H1 (cell line): ENCODE data around the gene MMGT1. TPM values are rescaled to one million over a fixed set of nuclear protein-coding genes. Genes with fewer than 3 reads are reported as not detected.

Experiments used
- CTCF ChIA-PET: fragments of 300-600 bp; sonication (Branson Sonifier 250); formaldehyde crosslinking; loops from one replicate; lab custom pipeline; 2021; ENCODE audit not compliant: partially characterized antibody; lab: Charles Lee
- POLR2A ChIA-PET: fragments of 300-600 bp; sonication (Branson Sonifier 250); formaldehyde crosslinking; loops from one replicate; lab custom pipeline; 2021; ENCODE audit warnings: inconsistent platforms; ENCODE audit not compliant: partially characterized antibody; lab: Charles Lee
- DNase-seq, 2 experiments: peaks; one replicate each; pipeline versions ENCODE4 v3.0.0 to v3.0.0-alpha.2; 2010 to 2022; ENCODE audit warnings: low spot score in 2 of 2, low read depth in 1 of 2, mixed read lengths in 1 of 2
- FAIRE-seq: peaks from 2 replicates; lab custom pipeline; 2011; peaks lifted over from hg19 to GRCh38; lab: Jason Lieb, UNC
- H2AFZ ChIP-seq: 2 replicates; pipeline ENCODE4 v1.8.1; 2012; ENCODE audit warnings: low read length, inconsistent platforms
- H2AK5ac ChIP-seq: 2 replicates; pipeline ENCODE4 v1.6.1; 2013; ENCODE audit warnings: low read depth, low read length
- H2BK120ac ChIP-seq: replicated peaks from 2 replicates; pipeline ENCODE3; 2013; ENCODE audit warnings: low read depth, low read length, inconsistent platforms
- H2BK12ac ChIP-seq: 2 replicates; pipeline ENCODE4 v1.6.1; 2013; ENCODE audit warnings: low read depth, low read length
- H2BK15ac ChIP-seq: 2 replicates; pipeline ENCODE4 v1.6.1; 2013; ENCODE audit warnings: low read length
- H2BK20ac ChIP-seq: 2 replicates; pipeline ENCODE4 v1.6.1; 2013; ENCODE audit warnings: low read length
- H2BK5ac ChIP-seq: 2 replicates; pipeline ENCODE4 v1.6.1; 2013; ENCODE audit warnings: low read depth, low read length
- H3K14ac ChIP-seq: 2 replicates; pipeline ENCODE4 v1.6.1; 2013; ENCODE audit warnings: inconsistent platforms; ENCODE audit not compliant: insufficient read length
- H3K18ac ChIP-seq: 2 replicates; pipeline ENCODE4 v1.6.1; 2013; ENCODE audit warnings: low read length; ENCODE audit errors: extremely low read depth
- H3K23ac ChIP-seq: 2 replicates; pipeline ENCODE4 v1.6.1; 2013; ENCODE audit warnings: inconsistent platforms; ENCODE audit not compliant: insufficient read length
- H3K23me2 ChIP-seq: 2 replicates; pipeline ENCODE4 v1.6.1; 2013; ENCODE audit warnings: low read depth, low read length
- H3K27ac ChIP-seq: 2 replicates; pipeline ENCODE4 v1.6.1; 2011; ENCODE audit warnings: low read depth, low read length, inconsistent platforms
- H3K27me3 ChIP-seq, 4 experiments: replicated peaks in 1 of 4; 1 replicate in 1 of 4; 2 replicates in 3 of 4; pipeline versions ENCODE4 v1.6.1 to v1.8.1; 2011 to 2013; ENCODE audit warnings: low read length in 3 of 4, mild to moderate bottlenecking in 3 of 4, inconsistent platforms in 2 of 4, mixed read lengths in 2 of 4, moderate library complexity in 1 of 4; ENCODE audit not compliant: control insufficient read depth in 3 of 4, insufficient read depth in 3 of 4; ENCODE audit errors: extremely low read depth in 1 of 4
- H3K36me3 ChIP-seq, 4 experiments: 2 replicates each; pipeline versions ENCODE4 v1.6.1 to v1.8.1; 2011 to 2013; ENCODE audit warnings: mild to moderate bottlenecking in 4 of 4, low read length in 3 of 4, moderate library complexity in 2 of 4, control low read depth in 1 of 4, inconsistent platforms in 1 of 4; ENCODE audit not compliant: insufficient read depth in 4 of 4, control insufficient read depth in 2 of 4
- H3K4ac ChIP-seq: replicated peaks from 2 replicates; pipeline ENCODE3; 2013; ENCODE audit warnings: low read length, low read depth, mixed read lengths, inconsistent platforms; ENCODE audit not compliant: insufficient read length
- H3K4me1 ChIP-seq, 4 experiments: replicated peaks in 1 of 4; 1 replicate in 1 of 4; 2 replicates in 3 of 4; pipeline versions ENCODE4 v1.6.1 to v1.8.1; 2011 to 2013; ENCODE audit warnings: low read length in 3 of 4, inconsistent platforms in 2 of 4, mixed read lengths in 1 of 4; ENCODE audit not compliant: insufficient read depth in 4 of 4, control insufficient read depth in 3 of 4
- H3K4me2 ChIP-seq, 2 experiments: 2 replicates each; pipeline versions ENCODE4 v1.6.1 to v1.8.1; 2011 to 2013; ENCODE audit warnings: low read depth in 2 of 2, low read length in 2 of 2, control low read depth in 1 of 2, inconsistent platforms in 1 of 2, mild to moderate bottlenecking in 1 of 2; ENCODE audit not compliant: insufficient read depth in 1 of 2
- H3K4me3 ChIP-seq, 4 experiments: fragments of 200-600, 300-600 bp in 1 of 4; sonication (generic), shearing (Covaris generic), sonication (Bioruptor Twin) in 1 of 4; 2 replicates each; pipeline versions ENCODE4 v1.5.1 to v1.8.1; 2011 to 2016; ENCODE audit warnings: low read length in 4 of 4, low read depth in 3 of 4, control low read depth in 2 of 4, inconsistent platforms in 2 of 4, mild to moderate bottlenecking in 2 of 4, mixed read lengths in 1 of 4, moderate library complexity in 1 of 4; ENCODE audit not compliant: insufficient read depth in 2 of 4; ENCODE audit errors: extremely low read depth in 1 of 4
- H3K56ac ChIP-seq: replicated peaks from 2 replicates; pipeline ENCODE3; 2013; ENCODE audit warnings: low read depth, mild to moderate bottlenecking, mixed read lengths, low read length, inconsistent platforms; ENCODE audit not compliant: insufficient read length
- H3K79me1 ChIP-seq: 2 replicates; pipeline ENCODE4 v1.6.1; 2013; ENCODE audit warnings: low read depth, low read length, control low read depth
- H3K79me2 ChIP-seq, 2 experiments: 2 replicates each; pipeline versions ENCODE4 v1.6.1 to v1.8.1; 2012 to 2013; ENCODE audit warnings: low read length in 2 of 2, mild to moderate bottlenecking in 2 of 2, inconsistent platforms in 1 of 2; ENCODE audit not compliant: insufficient read depth in 2 of 2, control insufficient read depth in 1 of 2
- H3K9ac ChIP-seq, 4 experiments: replicated peaks in 1 of 4; 1 replicate in 1 of 4; 2 replicates in 3 of 4; pipeline versions ENCODE4 v1.6.1 to v1.8.1; 2011 to 2013; ENCODE audit warnings: low read depth in 3 of 4, low read length in 3 of 4, control low read depth in 2 of 4, mild to moderate bottlenecking in 2 of 4, moderate library complexity in 2 of 4, inconsistent platforms in 1 of 4; ENCODE audit errors: extremely low read depth in 1 of 4
- H3K9me3 ChIP-seq, 2 experiments: 2 replicates each; pipeline versions ENCODE4 v1.6.1 to v1.8.1; 2012 to 2013; ENCODE audit warnings: mild to moderate bottlenecking in 2 of 2, moderate library complexity in 2 of 2, control low read depth in 1 of 2, inconsistent platforms in 1 of 2, low read depth in 1 of 2, low read length in 1 of 2, mixed read lengths in 1 of 2; ENCODE audit not compliant: insufficient read depth in 2 of 2
- H4K20me1 ChIP-seq, 2 experiments: replicated peaks in 1 of 2; 2 replicates each; pipeline versions ENCODE3 to v1.8.1; 2011 to 2013; ENCODE audit warnings: inconsistent platforms in 2 of 2, low read length in 2 of 2, mild to moderate bottlenecking in 1 of 2; ENCODE audit not compliant: insufficient read depth in 2 of 2, control insufficient read depth in 1 of 2
- H4K5ac ChIP-seq: 2 replicates; pipeline ENCODE4 v1.6.1; 2013; ENCODE audit warnings: low read length, low read depth, mixed read lengths, inconsistent platforms; ENCODE audit not compliant: insufficient read length
- H4K8ac ChIP-seq: 2 replicates; pipeline ENCODE4 v1.8.0; 2013; ENCODE audit warnings: mild to moderate bottlenecking, moderate library complexity, low read length, inconsistent platforms; ENCODE audit not compliant: insufficient read depth; ENCODE audit errors: extremely low read depth
- H4K91ac ChIP-seq: replicated peaks from 2 replicates; pipeline ENCODE3; 2013; ENCODE audit warnings: low read length, mixed read lengths, inconsistent platforms; ENCODE audit not compliant: insufficient read length
- ATF3 ChIP-seq: IDR thresholded peaks from 2 replicates; pipeline ENCODE4 v1.6.1; 2011; ENCODE audit warnings: low read depth, mild to moderate bottlenecking, low read length; ENCODE audit not compliant: insufficient read depth
- BRCA1 ChIP-seq: IDR thresholded peaks from 2 replicates; pipeline ENCODE4 v1.6.1; 2012; ENCODE audit warnings: low read depth, low read length, improper control_type of control experiment
- CHD1 ChIP-seq: IDR thresholded peaks from 2 replicates; pipeline ENCODE4 v1.6.1; 2012; ENCODE audit warnings: low read depth, low read length, improper control_type of control experiment
- HDAC6 ChIP-seq: IDR thresholded peaks from one replicate; pipeline ENCODE4 v1.7.1; 2012; ENCODE audit warnings: low read depth, mild to moderate bottlenecking, inconsistent platforms, low read length, moderate library complexity
- KDM5A ChIP-seq: fragments of 200-600 bp; IDR thresholded peaks from 2 replicates; pipeline ENCODE4 v1.7.1; 2012; ENCODE audit warnings: mild to moderate bottlenecking, low read length, inconsistent platforms, mixed read lengths
- POU5F1 ChIP-seq: IDR thresholded peaks from 2 replicates; pipeline ENCODE4 v1.6.1; 2011; ENCODE audit warnings: low read depth, mild to moderate bottlenecking, low read length, moderate library complexity
- RNF2 ChIP-seq: fragments of 200-900, 300-1000 bp; sonication (generic); IDR thresholded peaks from 2 replicates; pipeline ENCODE4 v1.7.1; 2016; ENCODE audit warnings: borderline replicate concordance, low read depth, mild to moderate bottlenecking, antibody characterized with exemption, low read length; ENCODE audit not compliant: poor library complexity, severe bottlenecking; ENCODE audit errors: missing control alignments
- SRF ChIP-seq: IDR thresholded peaks from 2 replicates; pipeline ENCODE4 v1.6.1; 2011; ENCODE audit warnings: mild to moderate bottlenecking, low read depth, low read length, moderate library complexity
- SUZ12 ChIP-seq: fragments of 200-600 bp; sonication (generic); IDR thresholded peaks from 2 replicates; pipeline ENCODE4 v1.6.1; 2012; ENCODE audit warnings: mild to moderate bottlenecking, inconsistent platforms, low read length, moderate library complexity, mixed read lengths
- TAF7 ChIP-seq: optimal IDR thresholded peaks from 2 replicates; pipeline ENCODE3; 2011; ENCODE audit warnings: low read depth, mild to moderate bottlenecking, inconsistent platforms, low read length, moderate library complexity, borderline replicate concordance
- TBP ChIP-seq: IDR thresholded peaks from 2 replicates; pipeline ENCODE4 v1.6.1; 2011; ENCODE audit warnings: low read depth, low read length, improper control_type of control experiment
- YY1 ChIP-seq: IDR thresholded peaks from 2 replicates; pipeline ENCODE4 v1.6.1; 2011; ENCODE audit warnings: low read depth, mild to moderate bottlenecking, low read length
- WGBS, 2 experiments: shearing (Covaris generic) in 1 of 2; methylation state at CpG; one replicate each; pipeline versions ENCODE4 v1.1.6 to v1.1.7; 2013 to 2015; ENCODE audit warnings: low lambda C conversion rate in 2 of 2, mixed read lengths in 2 of 2, inconsistent platforms in 1 of 2, low coverage in 1 of 2, missing lambda C conversion rate in 1 of 2; ENCODE audit not compliant: insufficient replicate concordance in 2 of 2, insufficient coverage in 1 of 2, insufficient read length in 1 of 2; ENCODE audit errors: extremely low coverage in 1 of 2, missing lambda C conversion rate in 1 of 2; 5-methylcytosine and 5-hydroxymethylcytosine counted together
- polyA plus RNA-seq, 7 experiments: library from polyadenylated mRNA; depleted of rRNA in 3 of 7; stranded (reverse) in 5 of 7; unstranded in 2 of 7; fragments of >200 nt in 5 of 7; fragments of 200-250 nt in 2 of 7; gene quantifications; 1 replicate in 5 of 7; 2 replicates in 1 of 7; 4 replicates in 1 of 7; pipeline versions ENCODE4 v1.2.1 to v1.2.3, GENCODE V29; 2011 to 2013; ENCODE audit warnings: missing spikeins in 2 of 7, mixed read lengths in 2 of 7
- total RNA-seq: library from RNA; stranded (reverse); fragmentation: NEBNext Ultra II Directional; extraction: Animal tissue kit (Norgen Biotek cat#: 25700); gene quantifications from 2 replicates; pipeline ENCODE4 v1.2.1, GENCODE V29; 2021

The MMGT1 gene
- total and polyA plus RNA-seq, 2 of the 8 experiments (the other 6 are each of a cell fraction or from before 2014, with no cell fraction given): 10.0 to 20.5 TPM

- Histone ChIP-seq H2AFZ (no peak overlapping the region), H3K4me3 (no peak overlapping the region), H3K23me2 (no peaks in the 10 kb centered on the region), H3K4me2 (no peak overlapping the region), H3K9me3 (no peaks in the 10 kb centered on the region), H3K27me3 (no peaks in the 10 kb centered on the region), H3K9ac (no peak overlapping the region), H3K4ac (no peak overlapping the region), H3K14ac (no peak overlapping the region), H3K23ac (no peak overlapping the region), H4K20me1 (no peaks in the 10 kb centered on the region), H2BK12ac (no peak overlapping the region), H3K79me2 (no peaks in the 10 kb centered on the region), H3K4me1 (no peaks in the 10 kb centered on the region), H3K27ac (no peak overlapping the region), H3K79me1 (no peaks in the 10 kb centered on the region), H3K18ac (no peak overlapping the region), H4K5ac (no peak overlapping the region), H2BK20ac (no peak overlapping the region), H2BK120ac (no peak overlapping the region), H2AK5ac (no peak overlapping the region), H3K56ac (no peak overlapping the region), H2BK5ac (no peak overlapping the region), H4K8ac (no peak overlapping the region), H3K36me3 (peaks cover 0 to 7% (median 1%) of the 10 kb centered on the region in 4 experiments; a peak in 2 of 8 replicates), H4K91ac (no peak overlapping the region), H2BK15ac (no peak overlapping the region)
- no peak for DNase-seq
- TF ChIP-seq CHD1: no peak
- TF ChIP-seq ATF3: no peak
- no peak for TF ChIP-seq BRCA1
- no peak for TF ChIP-seq YY1
- no peak for TF ChIP-seq SUZ12
- no peak for TF ChIP-seq HDAC6
- no peak for TF ChIP-seq RNF2
- TF ChIP-seq POU5F1: no peak
- TF ChIP-seq KDM5A: no peak
- TF ChIP-seq TBP: no peak
- no peak for TF ChIP-seq TAF7
- no peak for TF ChIP-seq SRF
- FAIRE-seq: no peak
- ChIA-PET POLR2A (no interaction called here), CTCF (interaction anchor here (0.9 to 2.2 kb wide), 2 partner anchors 11 to 146 kb away, joined by 3 to 9 read pairs; no protein-coding TSS in a partner anchor)
- no CpG with 5 or more reads among the region's 2 CpGs for WGBS, 2 experiments
Observed at GRCh38 chrX:136016881-136017280, 43.1 kb upstream of the MMGT1 start.
